GM21390 (cell line): ENCODE data around the gene HNRNPD.
"Not testable (repeated sequence)": the region's sequence is repeated elsewhere in the genome, so short reads cannot be mapped to it uniquely, and the experiment has no call there.

Source experiments
- ATAC-seq: cut with Tn5 transposase; IDR thresholded peaks from one replicate; pipeline ENCODE4 v1.9.1; 2021; ENCODE audit not compliant: unreplicated experiment

The HNRNPD gene

DNA sequence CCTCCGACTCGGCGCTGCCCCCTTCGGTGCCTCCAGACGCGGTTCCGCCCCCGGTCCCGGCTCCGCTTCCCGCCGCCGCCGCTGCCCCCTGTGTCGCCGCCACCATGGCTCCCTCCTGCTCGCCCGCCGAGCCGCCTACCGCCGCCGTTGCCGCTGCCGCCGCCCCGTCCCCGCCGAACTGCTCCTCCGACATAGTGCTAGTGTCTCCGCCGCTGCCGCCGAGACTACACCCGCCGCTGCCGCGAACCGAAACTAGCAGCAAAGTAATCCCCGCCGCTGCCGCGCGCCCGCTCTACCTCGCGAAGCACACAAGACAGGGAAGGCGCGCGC lies 340 bp downstream of the HNRNPD start:
- peak; percentile 12 for ATAC-seq

DNA sequence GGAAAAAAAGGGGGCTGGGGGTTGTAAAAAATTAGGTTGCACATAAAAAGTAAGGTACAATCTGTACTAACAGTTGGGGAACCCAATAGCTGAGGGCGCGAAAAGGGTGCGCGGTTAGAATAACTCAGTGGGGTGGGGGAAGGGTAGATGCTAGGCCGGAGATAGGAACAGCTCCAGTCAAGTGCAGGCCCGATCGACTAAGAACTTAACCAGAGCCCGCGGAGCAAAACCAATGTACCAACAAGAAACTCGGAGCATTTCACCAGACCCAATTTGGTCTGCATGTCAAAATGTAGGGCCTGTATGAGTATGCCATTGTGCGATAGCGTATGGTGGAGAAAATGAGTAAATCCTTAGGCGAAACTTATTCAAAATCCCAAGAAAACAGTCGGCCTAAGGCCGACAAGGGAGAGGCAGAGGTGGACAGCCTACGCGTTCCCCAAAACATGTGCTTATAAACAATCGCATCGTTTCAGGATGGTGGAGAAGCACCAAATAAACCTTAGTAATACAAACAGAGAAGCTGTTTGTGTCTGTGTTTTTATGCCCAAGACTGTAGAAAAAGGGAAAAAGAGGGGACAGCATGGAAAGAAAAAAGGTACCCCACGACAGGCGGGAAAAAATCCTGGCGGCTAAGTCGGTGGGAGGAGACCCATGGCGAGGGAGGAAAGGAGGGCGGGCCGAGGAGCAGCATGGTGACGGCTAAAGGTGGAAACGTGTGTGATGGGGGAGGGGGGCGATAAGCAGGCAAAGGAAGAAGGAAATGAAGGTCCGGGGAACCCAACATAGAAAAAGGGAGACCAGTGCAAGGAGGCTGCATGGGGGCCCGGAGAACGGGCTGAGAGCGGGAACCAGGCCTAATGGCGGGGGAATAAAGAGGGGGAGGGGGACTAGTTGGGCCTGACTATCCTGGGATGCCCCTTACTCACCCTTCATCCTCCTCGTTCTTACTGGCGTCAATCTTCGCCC lies 990 bp downstream of the HNRNPD start:
- ATAC-seq = peak; percentile 29

DNA sequence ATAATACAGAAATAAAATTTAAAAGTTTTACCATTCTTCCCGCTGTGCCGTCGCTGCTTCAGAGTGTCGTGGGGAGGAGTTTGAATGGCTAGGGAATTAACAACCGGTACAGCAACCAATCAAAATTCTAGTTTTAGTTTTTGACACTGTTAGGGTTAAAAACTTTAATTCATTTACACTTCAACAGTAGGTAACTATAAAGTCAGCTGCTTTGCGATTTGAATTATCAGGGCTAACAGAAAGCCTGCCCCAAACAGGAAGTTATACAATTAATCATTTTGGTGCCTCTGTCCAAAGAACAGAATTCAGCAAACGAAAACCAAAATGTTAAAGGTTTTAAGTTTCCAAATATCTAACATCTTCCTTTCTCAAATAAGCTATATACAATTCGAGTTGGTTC lies 2.3 kb downstream of the HNRNPD start:
- no peak for ATAC-seq

DNA sequence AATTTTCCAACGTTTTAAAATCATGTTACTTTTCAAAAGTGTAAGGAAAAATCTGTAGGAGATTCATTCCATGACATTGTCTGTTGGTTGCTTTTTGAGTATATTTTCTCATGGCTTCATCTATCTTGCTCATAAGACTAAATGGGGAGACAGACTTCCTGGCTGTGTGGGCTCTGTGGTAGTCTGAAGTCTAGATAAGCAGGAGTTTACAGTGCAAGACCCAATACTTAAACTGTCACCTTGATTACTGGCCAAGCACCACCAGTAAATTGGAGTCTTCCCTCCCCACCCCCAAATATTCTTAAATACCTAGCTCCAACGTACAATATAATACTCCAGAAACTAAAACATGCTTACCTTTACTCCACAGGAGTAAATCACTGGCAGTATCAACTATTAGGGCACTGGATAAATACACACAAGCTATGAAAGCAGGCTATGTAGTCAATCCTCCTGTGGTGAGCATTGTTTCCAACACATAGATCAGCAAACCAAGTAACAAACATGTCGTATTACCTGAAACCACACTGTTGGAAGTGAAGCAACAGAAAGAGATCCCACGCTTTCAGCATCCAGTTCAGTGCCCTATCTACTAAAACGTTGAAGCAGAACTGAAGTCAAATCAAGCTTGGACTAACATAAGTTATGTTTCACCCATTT lies 6.2 kb downstream of the HNRNPD start:
- ATAC-seq = no peak

DNA sequence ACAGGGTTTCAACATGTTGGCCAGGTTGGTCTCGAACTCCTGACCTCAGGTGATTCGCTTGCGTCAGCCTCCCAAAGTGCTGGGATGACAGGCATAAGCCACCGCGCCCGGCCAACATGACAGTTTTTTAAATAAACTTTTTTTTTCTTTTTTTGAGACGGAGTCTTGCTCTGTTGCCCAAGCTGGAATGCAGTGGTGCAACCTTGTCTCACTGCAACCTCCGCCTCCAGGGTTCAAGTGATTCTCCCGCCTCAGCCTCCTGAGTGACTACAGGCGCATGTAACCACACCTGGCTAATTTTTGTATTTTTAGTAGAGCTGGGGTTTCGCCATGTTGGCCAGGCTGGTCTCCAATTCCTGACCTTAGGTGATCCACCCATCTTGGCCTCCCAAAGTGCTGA lies 7.4 kb downstream of the HNRNPD start:
- ATAC-seq = not testable (repeated sequence)

DNA sequence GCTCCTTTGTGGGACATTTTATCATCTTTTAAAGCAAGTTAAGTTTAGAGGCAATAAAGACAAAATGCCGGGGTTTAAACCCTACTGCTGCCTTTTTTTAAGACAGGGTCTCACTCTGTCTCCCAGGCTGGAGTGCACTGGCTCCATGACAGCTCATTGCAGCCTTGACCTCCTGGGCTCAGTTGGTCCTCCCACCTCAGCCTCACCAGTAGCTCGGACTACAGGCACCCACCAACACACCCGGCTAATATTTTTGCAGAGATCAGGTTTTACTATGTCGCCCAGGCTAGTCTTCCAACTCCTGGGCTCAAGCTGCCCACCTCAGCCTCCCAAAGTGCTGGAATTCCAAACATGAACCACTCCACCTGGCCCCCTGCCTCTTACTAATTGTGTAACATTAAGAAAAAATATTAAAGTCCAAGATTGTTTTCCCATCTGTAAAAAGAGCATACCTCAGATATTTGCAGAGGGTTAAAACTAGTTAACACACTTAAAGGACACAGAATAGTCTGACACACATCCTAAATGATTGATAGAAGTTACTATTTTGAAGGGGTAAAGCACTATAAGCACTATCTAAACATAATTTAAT lies 9.8 kb downstream of the HNRNPD start:
- ATAC-seq = no peak

DNA sequence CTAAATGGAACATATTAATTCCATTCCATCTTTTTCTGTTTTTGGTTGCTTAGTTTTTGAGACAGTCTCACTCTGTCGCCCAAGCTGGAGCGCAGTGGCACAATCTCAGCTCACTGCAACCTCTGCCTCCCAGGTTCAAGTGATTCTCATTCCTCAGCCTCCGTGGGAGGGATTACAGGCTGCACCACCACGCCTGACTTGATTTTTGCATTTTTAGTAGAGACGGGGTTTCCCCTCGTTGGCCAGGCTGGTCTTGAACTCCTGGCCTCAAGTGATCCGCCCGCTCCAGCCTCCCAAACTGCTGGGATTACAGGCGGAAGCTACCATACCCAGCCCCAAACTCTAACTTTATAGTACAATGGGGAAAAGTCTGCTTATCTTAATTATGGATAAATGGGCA lies 11.2 kb downstream of the HNRNPD start:
- peak; percentile 44 for ATAC-seq

DNA sequence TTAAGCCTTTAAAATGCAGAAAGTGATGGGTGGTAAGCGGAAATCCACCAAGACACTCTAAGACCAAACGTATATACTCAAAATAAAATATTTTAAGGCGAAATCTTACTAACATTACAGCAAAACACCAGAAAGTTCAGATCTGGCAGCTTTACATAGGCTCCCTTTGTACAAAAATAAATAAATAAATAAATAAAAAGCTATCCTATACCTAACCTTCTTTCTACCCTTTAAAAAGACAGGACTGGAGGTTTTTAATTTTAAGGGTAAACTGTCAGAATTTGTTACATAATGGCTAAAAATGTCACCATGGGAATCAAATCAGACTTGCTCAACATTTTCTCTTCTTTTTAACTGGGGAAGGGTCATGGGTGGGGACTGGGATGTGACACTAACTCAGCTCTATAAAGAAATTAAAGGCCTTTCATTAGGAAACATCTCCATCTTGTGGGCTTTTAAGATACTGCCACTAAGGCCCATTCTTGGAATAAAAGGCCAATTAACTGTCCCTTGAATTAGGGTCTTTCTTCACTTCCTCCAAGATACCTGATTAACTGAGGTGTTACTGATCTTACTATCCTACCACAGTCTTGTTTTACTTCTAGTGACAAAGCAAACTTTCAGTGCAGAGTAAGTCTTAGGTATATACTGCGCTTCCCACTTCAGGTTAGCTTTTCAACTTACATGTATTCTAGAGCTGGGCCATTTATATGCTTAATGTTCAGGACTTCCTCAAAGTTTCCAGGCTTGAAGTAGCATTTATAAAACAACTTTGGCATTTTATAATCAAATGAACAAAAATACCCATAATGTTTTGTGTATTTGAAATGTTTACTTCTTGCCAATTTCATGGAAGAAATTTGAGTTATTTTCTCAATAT lies 13.3 kb downstream of the HNRNPD start:
- no peak for ATAC-seq

DNA sequence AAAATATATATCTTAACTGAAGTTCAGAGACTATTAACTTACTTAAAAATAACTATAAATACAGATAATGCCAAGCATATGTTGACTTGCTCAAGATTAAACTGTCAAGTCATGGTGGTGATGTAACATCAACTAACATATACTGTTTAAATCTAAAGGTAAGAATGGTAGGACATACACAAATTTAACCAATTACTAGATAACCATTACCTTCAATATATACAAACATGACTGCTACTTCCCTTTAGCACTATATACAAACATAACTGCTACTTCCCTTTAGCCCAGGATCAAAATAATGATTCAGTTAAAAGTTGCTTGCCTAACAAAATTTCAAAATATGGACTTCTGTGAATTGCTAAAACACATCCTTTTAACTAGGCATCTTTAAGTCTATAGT lies 14.9 kb downstream of the HNRNPD start:
- no peak for ATAC-seq

DNA sequence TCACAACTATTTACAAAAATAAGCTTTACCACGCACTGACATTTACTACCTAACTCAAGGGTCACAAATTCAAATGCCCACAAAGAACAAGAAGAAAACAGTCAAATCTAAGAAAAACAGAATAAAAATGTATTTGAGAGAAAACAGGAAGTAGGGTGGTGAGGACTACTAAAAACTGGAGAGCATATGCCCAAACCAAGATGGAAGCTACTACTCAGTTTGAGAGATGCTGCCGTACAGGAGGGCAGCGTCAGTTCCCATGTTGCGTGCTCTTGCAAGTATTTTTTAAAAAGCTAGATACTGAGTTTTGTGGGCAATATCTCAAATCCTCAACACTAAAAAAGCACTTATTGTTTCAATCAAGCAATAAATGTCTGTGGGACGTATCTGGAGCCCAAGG lies 16.2 kb downstream of the HNRNPD start:
- no peak for ATAC-seq

DNA sequence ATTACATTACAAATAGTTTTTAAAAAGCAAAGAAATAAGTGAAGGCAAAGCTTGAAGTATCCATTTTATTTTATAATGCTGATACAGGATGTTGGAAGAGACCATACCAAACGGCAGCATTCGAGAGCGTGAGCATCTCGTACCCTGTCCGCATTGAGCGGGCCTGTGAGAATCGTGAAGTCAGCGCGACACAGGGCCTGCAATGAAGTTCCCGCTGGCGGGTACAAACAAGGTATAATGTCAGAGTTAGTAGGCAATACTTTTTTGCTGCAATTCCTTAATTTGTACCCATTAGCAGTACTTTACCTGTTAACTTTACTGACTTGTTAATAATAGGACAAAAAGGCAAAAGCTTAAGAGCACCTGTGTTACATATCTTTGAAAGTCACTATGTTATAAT lies 19.0 kb downstream of the HNRNPD start:
- no peak for ATAC-seq

DNA sequence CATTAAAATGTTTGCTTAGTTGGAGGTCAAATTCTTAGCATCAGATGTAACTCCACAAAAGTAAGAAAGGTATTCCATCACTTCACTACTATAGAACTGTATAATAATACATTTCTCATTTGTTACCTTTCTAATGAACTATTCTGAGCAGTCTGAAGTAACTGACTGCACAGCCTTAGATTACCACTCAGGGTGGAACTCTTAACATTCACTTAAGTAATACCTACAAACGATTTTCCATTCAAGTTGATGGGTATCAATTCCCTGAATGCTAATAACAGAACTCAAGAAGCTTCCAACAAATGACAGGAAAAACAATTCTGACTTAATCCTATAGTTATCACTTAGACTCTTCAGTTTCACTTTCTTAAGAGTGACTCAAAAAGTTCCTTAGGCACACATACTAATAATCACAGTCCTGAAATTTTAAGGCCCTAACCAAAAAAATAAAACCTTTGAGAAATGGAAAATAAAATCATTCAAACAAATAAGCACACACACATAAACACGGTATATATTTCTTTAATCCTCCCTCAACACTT lies 20.9 kb downstream of the HNRNPD start:
- no peak for ATAC-seq

DNA sequence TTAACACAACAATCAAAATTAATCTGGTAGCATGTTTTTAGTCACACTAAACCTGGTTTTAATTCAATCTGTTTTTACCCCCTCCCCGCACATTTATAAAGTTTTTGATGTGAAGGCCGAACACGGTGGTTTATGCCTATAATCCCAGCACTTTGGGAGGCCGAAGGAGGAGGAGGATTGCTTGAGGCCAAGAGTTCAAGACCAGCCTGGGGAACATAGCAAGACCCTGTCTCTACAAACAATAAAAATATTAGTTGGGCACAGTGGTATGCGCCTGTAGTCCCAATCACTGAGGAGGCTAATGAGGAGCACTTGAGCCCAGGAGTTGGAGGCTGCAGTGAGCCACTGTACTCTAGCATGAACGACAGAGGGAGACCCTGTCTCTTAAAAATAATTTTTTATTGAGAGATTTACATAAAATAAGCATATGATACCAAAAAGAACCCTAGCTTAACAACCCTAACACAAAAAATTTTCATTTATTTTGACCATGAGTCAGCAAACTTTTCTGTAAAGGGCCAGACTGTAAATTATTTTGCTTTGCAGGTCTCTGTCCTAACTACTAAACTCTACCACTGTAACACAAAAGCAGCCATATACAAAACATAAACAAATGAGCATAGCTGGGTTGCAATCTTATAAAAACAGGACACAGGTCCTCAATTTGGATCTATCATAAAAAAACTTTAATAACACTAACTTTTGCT lies 21.5 kb downstream of the HNRNPD start:
- ATAC-seq = no peak

DNA sequence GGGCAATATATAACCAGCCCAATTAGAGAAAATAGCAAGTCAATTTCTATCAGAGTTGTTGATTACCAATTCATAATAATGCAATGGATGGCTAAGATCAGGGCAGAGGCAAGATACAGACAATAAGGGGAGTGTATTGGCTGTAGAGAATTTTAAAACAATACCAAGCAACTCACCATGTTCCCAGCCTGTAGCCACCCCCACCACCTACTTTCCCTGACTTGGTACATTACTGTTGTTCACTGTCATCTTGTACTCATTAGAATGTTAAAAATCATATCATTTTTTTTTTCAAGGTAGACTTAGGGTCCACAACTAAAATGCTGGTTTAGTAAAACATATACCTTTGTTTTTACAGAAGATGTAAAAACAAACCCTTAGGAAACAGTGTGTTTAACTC lies 27.7 kb downstream of the HNRNPD start:
- no peak for ATAC-seq

DNA sequence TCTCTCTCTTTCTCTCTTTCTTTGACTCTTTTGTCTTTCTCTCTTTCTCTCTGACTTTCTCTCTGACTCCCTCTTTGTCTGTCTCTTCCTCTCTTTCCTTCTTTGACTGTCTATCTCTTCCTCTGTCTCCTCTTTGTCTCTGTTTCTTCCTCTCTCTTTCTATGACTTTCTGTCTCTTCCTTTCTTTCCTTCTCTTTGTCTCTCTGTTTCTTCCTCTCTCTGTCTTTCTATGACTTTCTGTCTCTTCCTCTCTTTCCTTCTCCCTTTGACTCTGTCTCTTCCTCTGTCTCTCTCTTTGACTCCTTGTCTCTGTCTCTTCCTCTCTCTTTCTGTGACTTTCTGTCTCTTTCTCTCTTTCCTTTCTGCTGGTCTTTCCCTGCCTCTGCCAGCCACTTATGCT lies 38.7 kb downstream of the HNRNPD start:
- no peak for ATAC-seq

DNA sequence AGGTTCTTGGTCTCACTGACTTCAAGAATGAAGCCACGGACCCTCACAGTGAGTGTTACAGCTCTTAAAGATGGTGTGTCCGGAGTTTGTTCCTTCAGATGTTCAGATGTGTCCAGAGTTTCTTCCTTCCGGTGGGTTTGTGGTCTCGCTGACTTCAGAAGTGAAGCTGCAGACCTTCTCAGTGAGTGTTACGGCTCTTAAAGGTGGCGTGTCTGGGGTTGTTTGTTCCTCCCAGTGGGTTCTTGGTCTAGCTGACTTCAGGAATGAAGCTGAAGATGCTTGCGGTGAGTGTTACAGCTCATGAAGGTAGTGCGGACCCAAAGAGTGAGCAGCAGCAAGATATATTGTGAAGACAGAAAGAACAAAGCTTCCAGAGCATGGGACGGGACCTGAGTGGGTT lies 40.1 kb downstream of the HNRNPD start:
- ATAC-seq = not testable (repeated sequence)

DNA sequence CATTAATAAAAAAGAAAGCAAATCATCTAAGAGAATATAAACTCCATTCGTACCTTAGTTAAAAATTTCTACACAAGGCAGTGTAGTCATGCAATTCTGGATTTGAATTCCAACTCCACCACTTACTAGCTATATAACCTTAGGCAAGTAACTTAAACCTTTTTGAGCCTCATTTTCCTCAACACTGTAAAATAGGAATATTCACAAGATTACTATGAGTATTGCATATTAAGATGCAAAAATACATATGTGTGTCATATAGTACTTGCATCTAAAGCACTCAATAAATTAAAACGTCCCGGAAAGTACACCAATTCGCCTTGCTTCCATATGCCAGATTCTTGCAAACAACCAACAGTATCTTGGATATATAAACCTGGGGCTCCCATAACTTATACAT lies 42.0 kb downstream of the HNRNPD start:
- ATAC-seq = no peak

DNA sequence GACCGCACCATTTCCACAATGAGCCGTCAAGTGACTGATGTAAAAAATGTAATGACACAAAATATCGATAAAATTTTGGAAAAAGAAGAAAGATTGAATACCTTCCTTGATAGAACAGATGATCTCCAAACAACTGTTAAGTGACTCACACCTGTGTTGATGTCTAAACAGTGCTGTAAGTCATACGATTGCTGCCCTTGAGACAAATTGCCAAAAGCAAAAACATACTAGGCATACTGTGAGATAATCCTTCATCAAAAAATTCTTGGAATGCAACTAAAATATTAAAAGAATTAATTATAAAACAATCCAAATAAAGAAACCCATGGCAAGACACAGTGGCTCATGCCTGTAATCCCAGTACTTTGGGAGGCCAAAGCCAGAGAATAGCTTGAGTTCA lies 53.4 kb downstream of the HNRNPD start:
- ATAC-seq = no peak

DNA sequence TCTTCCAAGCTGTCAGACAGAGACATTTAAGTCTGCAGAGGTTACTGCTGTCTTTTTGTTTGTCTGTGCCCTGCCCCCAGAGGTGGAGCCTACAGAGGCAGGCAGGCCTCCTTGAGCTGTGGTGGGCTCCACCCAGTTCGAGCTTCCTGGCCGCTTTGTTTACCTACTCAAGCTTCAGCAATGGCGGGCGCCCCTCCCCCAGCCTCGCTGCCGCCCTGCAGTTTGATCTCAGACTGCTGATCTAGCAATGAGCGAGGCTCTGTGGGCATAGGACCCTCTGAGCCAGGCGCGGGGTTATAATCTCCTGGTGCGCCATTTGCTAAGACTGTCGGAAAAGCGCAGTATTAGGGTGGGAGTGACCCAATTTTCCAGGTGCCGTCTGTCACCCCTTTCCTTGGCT lies 70.7 kb downstream of the HNRNPD start:
- ATAC-seq = not testable (repeated sequence)
